Activated T-helper 17 cell treated with anti-CD3 and anti-CD28 coated beads, Interleukin-2, amount 50 U/mL, for 72 hours (primary cell): ENCODE results near the gene KRT32. TPM values are rescaled to one million over a fixed set of nuclear protein-coding genes. Genes with fewer than 3 reads are reported as not detected.

ENCODE experiments used
- ATAC-seq: fragments of 150-1000 bp; cut with Tn5 transposase; replicated peaks from 2 replicates; pipeline ENCODE4 v1.10.0; 2021; ENCODE audit warnings: mild to moderate bottlenecking, moderate library complexity
- H3K27ac Mint-ChIP-seq: one replicate; pipeline ENCODE4 v1.8.0; 2022; ENCODE audit warnings: mixed read lengths
- H3K27me3 Mint-ChIP-seq: one replicate; pipeline ENCODE4 v1.8.0; 2022; ENCODE audit warnings: mixed read lengths
- H3K36me3 Mint-ChIP-seq: one replicate; pipeline ENCODE4 v1.8.0; 2022; ENCODE audit warnings: low read depth, mild to moderate bottlenecking, mixed read lengths
- H3K4me1 Mint-ChIP-seq: one replicate; pipeline ENCODE4 v1.8.0; 2022; ENCODE audit warnings: mixed read lengths
- H3K4me3 Mint-ChIP-seq: one replicate; pipeline ENCODE4 v1.8.0; 2022; ENCODE audit warnings: mild to moderate bottlenecking, mixed read lengths
- H3K9me3 Mint-ChIP-seq: one replicate; pipeline ENCODE4 v1.8.0; 2022; ENCODE audit warnings: mixed read lengths
- total RNA-seq, 2 donors: library from RNA; stranded (reverse); gene quantifications; one replicate each; pipeline ENCODE4 v1.2.3, GENCODE V29; 2022

KRT32 gene
- total RNA-seq, 2 donors from 2014 or later, result not detected

DNA sequence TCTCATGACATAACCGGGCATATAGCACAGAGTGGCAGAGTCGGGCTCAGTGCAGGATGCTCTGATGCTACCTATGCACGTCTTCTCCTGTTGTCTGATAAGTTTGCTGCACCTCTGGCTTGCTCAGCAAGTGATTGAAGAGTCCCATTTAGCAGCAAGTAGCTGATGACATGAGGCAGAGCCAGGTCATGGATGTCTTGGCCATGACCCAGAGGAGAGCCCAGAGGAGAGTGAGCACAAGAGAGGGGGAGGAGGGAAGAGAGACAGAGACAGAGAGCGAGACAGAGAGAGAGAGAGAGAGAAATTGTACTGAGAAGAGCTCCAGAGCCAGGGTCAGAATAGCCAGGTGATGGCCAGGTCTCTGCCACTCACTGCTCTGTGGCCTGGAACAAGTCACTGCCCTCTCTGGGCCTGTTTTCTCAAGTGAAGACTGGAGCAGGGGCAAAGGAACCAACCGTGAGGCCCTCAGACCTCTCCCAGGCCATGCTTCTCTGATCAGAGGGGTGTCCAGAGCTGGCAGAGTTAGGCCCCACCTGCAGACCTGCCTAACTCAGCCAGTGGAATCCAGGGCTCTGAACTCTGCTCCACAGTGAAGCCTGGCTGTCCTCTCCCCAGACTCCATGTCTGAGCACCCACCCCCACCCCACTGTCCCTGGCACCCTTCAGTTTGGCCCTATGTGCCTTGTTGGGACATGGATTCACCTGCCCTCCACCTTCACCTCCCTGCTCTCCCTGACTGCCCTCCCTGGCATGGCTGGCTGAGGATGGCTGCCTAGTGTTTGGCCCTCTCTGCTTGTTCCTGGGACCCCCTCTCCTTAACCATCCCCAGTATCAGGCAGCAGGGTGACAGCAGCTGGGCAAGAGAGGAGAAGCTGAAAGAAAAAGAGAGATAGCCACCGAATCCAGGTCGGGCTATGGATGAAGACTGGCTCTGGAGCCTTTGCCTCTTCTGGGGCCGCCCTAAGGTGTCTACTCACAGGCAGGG lies 18.0 kb upstream of the KRT32 start:
- no peak overlapping the region for H3K4me3 Mint-ChIP-seq
- peak overlapping the region; percentile 26 for H3K27ac Mint-ChIP-seq
- H3K9me3 Mint-ChIP-seq, result no peaks in the 10 kb centered on the region
- no peaks in the 10 kb centered on the region for H3K4me1 Mint-ChIP-seq
- ATAC-seq, result no peak
- no peaks in the 10 kb centered on the region for H3K36me3 Mint-ChIP-seq
- H3K27me3 Mint-ChIP-seq, result no peaks in the 10 kb centered on the region

DNA sequence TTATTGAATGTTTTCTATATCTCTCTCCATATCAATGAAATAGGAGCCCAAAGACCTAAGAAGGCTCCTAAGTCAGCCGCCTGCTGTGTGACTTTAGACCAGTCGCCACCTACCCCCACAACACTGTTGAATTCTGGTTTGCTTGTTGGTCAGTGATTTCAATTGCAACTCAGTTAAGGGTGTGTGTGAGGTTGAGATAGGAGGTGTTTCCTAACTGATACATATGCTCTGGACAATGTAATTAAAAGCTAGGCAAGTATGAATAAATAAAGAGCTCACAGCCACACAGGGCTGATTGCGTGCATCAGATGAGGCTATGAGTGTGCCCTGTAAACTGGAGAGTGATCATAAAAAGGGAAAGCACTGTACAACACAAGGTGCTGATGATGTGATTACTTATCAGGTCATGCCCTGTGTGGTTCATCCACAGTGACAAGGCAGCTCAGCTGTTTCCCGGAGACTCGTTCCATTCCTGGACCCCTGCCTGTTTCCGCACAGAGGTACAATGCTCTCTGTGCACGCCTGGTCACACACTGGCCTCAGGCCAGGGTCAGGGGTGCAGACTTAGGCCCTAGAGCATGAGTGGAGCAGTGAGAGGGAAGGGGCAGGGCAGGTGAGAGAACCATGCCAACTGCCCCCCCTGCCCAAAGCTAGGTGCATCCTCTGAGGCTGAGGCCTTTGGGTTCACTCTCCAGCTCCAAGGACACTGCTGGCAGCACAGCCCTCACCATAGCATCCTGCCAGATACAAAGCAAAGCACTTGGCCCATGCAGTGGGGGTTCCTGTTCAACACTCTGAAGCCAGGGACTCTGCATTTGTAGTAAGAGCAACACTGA lies 17.0 kb upstream of the KRT32 start:
- H3K27me3 Mint-ChIP-seq, result no peaks in the 10 kb centered on the region
- H3K9me3 Mint-ChIP-seq, result no peaks in the 10 kb centered on the region
- peak overlapping the region; percentile 26 for H3K27ac Mint-ChIP-seq
- no peak overlapping the region for H3K4me3 Mint-ChIP-seq
- no peaks in the 10 kb centered on the region for H3K4me1 Mint-ChIP-seq
- no peak for ATAC-seq
- H3K36me3 Mint-ChIP-seq, result no peaks in the 10 kb centered on the region

DNA sequence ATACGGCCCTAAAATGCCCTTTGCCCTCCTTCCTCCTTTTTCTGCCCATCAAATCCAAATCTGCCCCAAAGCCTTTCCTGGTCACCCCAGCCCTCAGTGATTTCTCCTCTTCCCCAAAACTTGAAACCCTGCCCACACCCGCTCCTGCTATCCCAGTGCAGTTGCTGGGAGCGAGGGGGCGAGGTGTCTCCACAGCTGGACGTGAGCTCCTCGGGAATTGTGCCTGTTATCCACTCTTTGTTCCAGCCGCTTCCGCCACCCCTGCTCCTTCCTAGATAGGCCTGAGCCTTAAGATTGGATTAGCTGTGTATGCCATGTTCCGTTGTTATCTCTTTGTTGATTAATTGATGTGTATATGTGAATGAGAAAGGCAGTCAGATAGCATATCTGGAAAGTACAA lies 16.3 kb upstream of the KRT32 start:
- ATAC-seq, result no peak
- Mint-ChIP-seq H3K27ac (no peak overlapping the region), H3K27me3 (no peaks in the 10 kb centered on the region), H3K4me1 (no peaks in the 10 kb centered on the region), H3K9me3 (no peaks in the 10 kb centered on the region), H3K36me3 (no peaks in the 10 kb centered on the region), H3K4me3 (no peak overlapping the region)

DNA sequence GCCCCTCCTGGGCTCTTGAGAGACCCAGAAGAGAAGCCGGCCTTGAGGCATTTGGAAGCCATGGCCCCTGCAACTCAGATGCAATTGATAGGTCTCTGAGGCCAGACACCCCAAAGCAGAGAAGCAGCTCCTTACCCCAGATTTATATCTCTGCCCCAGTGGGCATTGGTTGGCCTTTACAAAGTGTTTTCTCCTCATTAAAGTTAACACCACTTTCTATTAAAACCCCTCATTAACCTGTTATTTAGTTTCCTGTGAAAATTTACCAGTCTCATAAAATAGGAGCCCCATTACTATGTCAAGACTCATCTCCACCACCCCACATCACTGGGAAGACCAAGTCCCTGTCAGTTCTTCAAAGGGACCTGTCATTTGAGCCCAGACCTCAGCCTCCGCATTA lies 13.8 kb upstream of the KRT32 start, which contains the start of gene KRT35:
KRT35 (minus strand) TSS at position 116 of the 400 bp plus-strand sequence; CDS start at position 62, 54 bp downstream.
- H3K4me1 Mint-ChIP-seq, result no peaks in the 10 kb centered on the region
- no peak for ATAC-seq
- H3K27me3 Mint-ChIP-seq, result no peaks in the 10 kb centered on the region
- H3K4me3 Mint-ChIP-seq, result no peak within 1 kb of the TSS
- H3K36me3 Mint-ChIP-seq, result no peaks in the 10 kb centered on the region
- no peaks in the 10 kb centered on the region for H3K9me3 Mint-ChIP-seq
- H3K27ac Mint-ChIP-seq, result no peak within 1 kb of the TSS

DNA sequence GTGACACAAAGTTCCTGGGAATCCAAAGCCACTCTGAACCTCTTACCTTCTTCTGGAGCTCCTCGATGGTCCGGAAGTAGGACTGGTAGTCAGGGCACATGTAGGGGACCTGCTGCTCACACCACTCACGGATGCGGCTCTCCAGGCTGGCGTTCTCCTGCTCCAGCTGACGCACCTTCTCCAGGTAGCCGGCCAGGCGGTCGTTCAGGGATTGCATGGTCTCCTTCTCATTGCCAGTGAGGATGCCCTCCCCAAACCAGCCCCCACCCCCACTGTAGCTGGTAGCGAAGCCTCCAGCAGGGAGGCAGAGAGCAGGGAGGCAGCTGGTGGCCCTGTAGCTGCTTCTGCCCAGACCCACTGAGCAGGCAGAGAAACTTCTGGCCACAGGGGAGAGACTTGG lies 13.4 kb upstream of the KRT32 start:
- Mint-ChIP-seq H3K27ac (no peak overlapping the region), H3K36me3 (no peaks in the 10 kb centered on the region), H3K4me3 (no peak overlapping the region), H3K27me3 (no peaks in the 10 kb centered on the region), H3K4me1 (no peaks in the 10 kb centered on the region), H3K9me3 (no peaks in the 10 kb centered on the region)
- no peak for ATAC-seq

DNA sequence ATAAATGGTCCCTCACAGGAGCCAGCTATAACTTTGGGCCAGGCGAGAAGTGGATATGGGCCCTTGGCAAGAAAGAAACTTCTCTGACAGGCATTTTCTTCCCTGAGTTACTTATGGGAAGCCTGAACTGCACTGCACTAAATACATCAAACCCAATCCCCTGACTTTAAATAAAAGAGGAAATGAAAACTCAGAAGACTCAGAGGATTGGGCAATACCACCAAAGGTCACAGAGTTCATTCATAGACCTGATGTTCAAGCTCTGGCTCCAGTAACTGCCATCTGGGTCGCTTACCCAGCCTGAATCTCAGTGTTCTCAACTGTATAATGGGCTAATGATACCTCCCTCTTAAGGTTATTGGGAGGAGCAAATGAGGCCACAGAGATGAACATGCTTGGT lies 12.9 kb upstream of the KRT32 start:
- Mint-ChIP-seq H3K9me3 (no peaks in the 10 kb centered on the region), H3K27ac (no peak overlapping the region), H3K27me3 (no peaks in the 10 kb centered on the region), H3K4me3 (no peak overlapping the region), H3K36me3 (no peaks in the 10 kb centered on the region), H3K4me1 (no peaks in the 10 kb centered on the region)
- ATAC-seq, result no peak

DNA sequence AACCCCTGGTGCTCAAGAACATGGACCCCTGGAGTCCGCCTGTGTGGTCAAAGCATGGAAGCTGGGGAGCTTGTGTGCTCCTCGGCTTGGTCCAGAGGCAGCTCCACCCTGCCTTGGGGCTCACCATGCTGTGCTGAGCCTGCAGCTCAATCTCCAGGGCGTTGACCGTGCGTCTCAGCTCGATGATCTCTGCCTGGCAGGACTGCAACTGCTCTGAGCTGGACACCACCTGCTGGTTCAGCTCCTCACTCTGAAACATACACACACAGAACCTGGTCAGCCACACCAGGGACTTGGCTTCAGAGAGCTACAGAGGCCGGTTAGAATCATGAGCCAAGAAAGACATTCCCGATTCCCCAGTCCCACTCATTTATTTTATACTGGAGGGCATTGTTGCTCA lies 11.1 kb upstream of the KRT32 start:
- H3K4me1 Mint-ChIP-seq, result no peaks in the 10 kb centered on the region
- no peak overlapping the region for H3K27ac Mint-ChIP-seq
- no peaks in the 10 kb centered on the region for H3K27me3 Mint-ChIP-seq
- ATAC-seq, result no peak
- H3K36me3 Mint-ChIP-seq, result no peaks in the 10 kb centered on the region
- no peaks in the 10 kb centered on the region for H3K9me3 Mint-ChIP-seq
- H3K4me3 Mint-ChIP-seq, result no peak overlapping the region

DNA sequence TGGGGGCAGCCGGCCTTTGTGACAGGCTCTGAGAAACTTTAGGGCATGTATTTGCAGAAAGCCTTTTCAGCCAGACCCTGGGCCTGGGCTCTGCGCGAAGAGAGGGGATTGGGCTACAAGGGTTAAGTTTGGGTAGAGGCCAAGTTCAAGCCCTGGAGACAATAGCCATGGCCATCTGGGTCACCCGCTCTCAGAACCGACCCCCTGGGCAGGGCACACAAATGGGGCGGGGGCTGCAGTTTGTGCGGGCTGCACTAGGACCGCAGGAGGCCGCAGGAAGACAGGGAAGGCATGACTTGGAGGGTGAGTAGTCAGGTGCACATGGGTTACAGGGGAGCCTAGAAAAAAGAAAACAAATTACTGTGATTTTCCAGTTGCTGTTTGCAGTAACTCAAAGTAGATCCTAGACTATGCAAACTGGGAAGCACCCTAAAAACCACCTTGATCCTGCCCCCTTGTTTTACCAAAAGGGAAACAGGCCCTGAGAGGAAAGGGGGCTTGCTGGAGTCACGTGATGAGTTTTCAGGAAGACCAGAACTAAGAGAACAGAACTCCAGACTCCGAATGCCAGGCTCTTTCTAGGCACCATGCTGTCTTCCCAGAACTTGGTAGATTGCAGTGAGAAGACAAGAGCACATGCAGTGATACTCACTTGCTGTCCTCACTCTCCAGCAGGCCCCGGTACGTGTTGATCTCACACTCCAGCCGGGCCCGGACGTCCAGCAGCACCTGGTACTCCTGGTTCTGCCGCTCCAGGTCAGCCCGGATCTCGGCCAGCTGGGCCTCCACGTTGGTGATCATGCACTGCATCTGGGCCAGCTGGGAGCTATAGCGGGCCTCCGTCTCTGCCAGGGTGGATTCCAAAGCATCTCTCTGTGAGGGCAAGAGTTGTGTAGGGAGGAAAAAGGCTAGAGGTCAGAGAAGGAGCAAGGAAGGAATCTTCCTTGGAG lies 10.0 kb upstream of the KRT32 start:
- Mint-ChIP-seq H3K9me3 (no peaks in the 10 kb centered on the region), H3K27me3 (no peaks in the 10 kb centered on the region), H3K4me1 (no peaks in the 10 kb centered on the region), H3K36me3 (no peaks in the 10 kb centered on the region), H3K4me3 (no peak overlapping the region), H3K27ac (no peak overlapping the region)
- no peak for ATAC-seq

DNA sequence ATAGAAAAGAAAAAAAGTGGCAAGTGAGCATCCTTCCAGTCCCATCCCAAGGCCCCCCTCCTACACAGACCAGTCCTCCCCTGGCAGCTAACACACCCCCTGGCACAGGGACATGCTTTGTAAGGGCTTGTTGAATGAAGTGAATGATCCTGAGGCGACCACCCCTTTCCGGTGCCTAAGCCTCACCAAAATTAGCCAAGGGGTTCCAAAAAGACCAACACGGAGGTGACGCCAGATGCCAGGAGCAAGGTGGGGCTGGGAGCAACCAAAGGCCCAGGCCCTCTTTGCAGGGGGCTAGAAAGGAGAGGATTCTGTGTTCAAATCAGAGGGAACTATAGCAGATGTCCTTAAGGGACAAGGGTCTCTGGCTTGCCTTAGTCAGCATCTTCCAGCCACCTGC lies 8.2 kb upstream of the KRT32 start:
- H3K27ac Mint-ChIP-seq, result no peak overlapping the region
- no peaks in the 10 kb centered on the region for H3K36me3 Mint-ChIP-seq
- no peak overlapping the region for H3K4me3 Mint-ChIP-seq
- H3K27me3 Mint-ChIP-seq, result no peaks in the 10 kb centered on the region
- no peaks in the 10 kb centered on the region for H3K4me1 Mint-ChIP-seq
- no peaks in the 10 kb centered on the region for H3K9me3 Mint-ChIP-seq
- no peak for ATAC-seq

DNA sequence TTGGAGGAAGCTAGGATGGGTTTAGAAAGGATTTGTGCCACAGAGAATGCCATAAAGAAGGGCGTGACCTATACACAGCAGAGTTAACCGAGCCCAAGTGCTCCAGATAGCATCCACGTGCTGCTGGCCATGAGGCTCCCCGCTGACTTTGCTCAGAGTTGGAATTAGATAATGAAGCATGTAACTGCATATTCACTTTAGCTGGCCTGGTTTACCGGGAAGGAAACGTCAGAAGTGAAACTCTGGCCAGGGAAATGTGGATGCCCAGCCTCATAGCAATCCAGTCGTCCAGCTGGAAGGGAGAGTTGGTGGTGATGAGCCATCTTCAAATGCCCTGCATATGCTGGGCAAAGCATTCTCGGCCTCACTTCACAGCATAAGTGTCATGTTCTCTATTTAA lies 7.7 kb upstream of the KRT32 start:
- H3K36me3 Mint-ChIP-seq, result no peaks in the 10 kb centered on the region
- no peak for ATAC-seq
- H3K27me3 Mint-ChIP-seq, result no peaks in the 10 kb centered on the region
- no peaks in the 10 kb centered on the region for H3K9me3 Mint-ChIP-seq
- no peak overlapping the region for H3K4me3 Mint-ChIP-seq
- no peak overlapping the region for H3K27ac Mint-ChIP-seq
- no peaks in the 10 kb centered on the region for H3K4me1 Mint-ChIP-seq

DNA sequence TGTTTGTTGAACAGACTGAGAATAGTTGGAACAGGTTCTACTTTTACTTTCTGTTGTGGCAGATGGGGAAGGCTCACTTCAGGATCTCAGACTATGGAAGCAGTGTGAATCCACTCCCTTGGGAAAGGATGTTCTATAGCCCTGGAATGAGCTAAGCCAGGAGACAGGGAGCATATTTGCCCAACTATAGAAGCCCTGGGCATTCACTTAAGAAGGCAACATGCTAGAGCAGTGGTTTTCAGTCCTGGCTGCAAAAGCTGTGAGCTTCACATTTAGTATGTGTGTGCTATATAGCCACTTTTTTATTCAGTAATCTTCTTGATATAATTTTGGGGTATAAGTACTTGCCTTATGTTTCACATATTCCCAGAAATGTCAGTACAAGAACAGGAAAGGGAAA lies 1.2 kb upstream of the KRT32 start:
- no peak for ATAC-seq
- peaks cover 4% of the 10 kb centered on the region for H3K9me3 Mint-ChIP-seq
- H3K36me3 Mint-ChIP-seq, result no peaks in the 10 kb centered on the region
- no peak overlapping the region for H3K4me3 Mint-ChIP-seq
- H3K27ac Mint-ChIP-seq, result no peak overlapping the region
- no peaks in the 10 kb centered on the region for H3K4me1 Mint-ChIP-seq
- H3K27me3 Mint-ChIP-seq, result no peaks in the 10 kb centered on the region

DNA sequence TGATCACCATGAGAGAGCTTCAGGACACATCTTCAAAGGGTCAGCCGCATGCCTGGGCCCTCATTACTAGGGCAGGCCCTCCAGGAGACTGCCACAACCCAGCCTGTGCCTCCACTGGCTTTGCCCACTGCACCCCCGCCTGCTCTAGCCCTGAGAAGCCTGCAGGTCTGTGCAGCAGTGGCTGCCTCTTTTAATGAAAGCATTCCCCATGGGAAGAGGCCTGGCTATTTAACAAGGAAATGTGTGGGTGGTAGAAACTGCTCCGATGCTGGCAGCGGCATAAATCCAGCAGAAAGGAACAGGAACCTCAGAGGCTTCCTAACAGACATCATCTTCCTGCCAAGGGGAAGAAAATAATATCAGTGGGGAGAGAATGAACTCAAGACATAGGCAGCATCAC lies 375 bp upstream of the KRT32 start:
- H3K36me3 Mint-ChIP-seq, result no peaks in the 10 kb centered on the region
- H3K27me3 Mint-ChIP-seq, result no peaks in the 10 kb centered on the region
- no peaks in the 10 kb centered on the region for H3K4me1 Mint-ChIP-seq
- ATAC-seq, result no peak
- H3K27ac Mint-ChIP-seq, result no peak overlapping the region
- H3K4me3 Mint-ChIP-seq, result no peak overlapping the region
- peaks cover 4% of the 10 kb centered on the region for H3K9me3 Mint-ChIP-seq

DNA sequence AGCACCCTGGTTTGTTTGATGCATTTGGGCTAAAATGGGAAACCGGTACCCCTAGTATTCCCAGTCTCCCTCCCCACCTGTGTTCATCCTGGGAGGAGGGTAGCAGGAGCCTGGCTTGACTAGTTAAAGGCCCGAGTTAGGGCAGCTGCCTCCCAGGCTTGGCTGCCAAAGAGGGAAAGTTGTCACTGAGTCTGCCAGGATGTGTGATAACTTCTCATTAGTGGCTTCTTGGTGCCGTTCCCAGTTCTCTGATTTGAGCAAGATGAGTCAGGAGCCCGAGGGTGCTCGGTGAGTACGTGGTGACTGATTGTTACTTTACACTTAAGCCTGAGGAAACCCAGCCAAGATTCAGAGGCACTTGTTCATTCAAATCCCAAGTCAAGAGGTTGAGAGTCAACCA lies 2.5 kb downstream of the KRT32 start:
- Mint-ChIP-seq H3K27me3 (no peaks in the 10 kb centered on the region), H3K4me3 (no peak overlapping the region), H3K27ac (no peak overlapping the region), H3K4me1 (no peaks in the 10 kb centered on the region), H3K36me3 (no peaks in the 10 kb centered on the region), H3K9me3 (peaks cover 4% of the 10 kb centered on the region)
- ATAC-seq, result peak; percentile 37

DNA sequence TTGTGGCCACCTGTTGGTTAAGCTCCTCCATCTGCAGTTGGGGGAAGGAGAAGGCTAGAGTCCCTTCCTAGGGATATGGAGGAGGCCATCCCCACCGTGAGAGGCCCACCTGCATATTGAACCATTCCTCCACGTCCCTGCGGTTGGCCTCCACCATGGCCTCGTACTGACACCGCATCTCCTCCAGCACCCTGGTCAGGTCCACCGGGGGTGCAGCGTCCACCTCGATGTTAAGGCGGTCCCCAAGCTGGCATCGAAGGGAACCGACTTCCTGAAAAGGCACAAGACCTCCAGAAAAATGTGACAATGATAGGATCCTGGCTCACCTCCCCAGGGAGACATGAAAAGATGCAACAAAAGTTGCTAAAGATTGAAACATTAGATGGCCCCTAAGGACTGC lies 3.0 kb downstream of the KRT32 start:
- no peaks in the 10 kb centered on the region for H3K36me3 Mint-ChIP-seq
- no peak for ATAC-seq
- no peaks in the 10 kb centered on the region for H3K27me3 Mint-ChIP-seq
- no peak overlapping the region for H3K27ac Mint-ChIP-seq
- H3K4me3 Mint-ChIP-seq, result no peak overlapping the region
- H3K9me3 Mint-ChIP-seq, result peaks cover 4% of the 10 kb centered on the region
- H3K4me1 Mint-ChIP-seq, result no peaks in the 10 kb centered on the region
